Activated naive CD4-positive, alpha-beta T cell treated with anti-CD3 and anti-CD28 coated beads, Interleukin-2, amount 50 U/mL, for 24 hours (primary cell): Measurements from ENCODE around the gene ACADM.
A peak's percentile ranks its signal among the peaks of the same experiment; 100 is the strongest.
"Not testable (repeated sequence)": the region's sequence is repeated elsewhere in the genome, so short reads cannot be mapped to it uniquely, and the experiment has no call there.

Experiments used
- H3K27ac Mint-ChIP-seq: one replicate; pipeline ENCODE4 v1.8.0; 2021; ENCODE audit warnings: mild to moderate bottlenecking, mixed read lengths
- H3K27me3 Mint-ChIP-seq: one replicate; pipeline ENCODE4 v1.8.0; 2021; ENCODE audit warnings: mixed read lengths
- H3K36me3 Mint-ChIP-seq: one replicate; pipeline ENCODE4 v1.8.0; 2021; ENCODE audit warnings: mixed read lengths
- H3K4me1 Mint-ChIP-seq: one replicate; pipeline ENCODE4 v1.8.0; 2021; ENCODE audit warnings: mixed read lengths
- H3K4me3 Mint-ChIP-seq: one replicate; pipeline ENCODE4 v1.8.0; 2021; ENCODE audit warnings: mild to moderate bottlenecking, mixed read lengths
- H3K9me3 Mint-ChIP-seq: one replicate; pipeline ENCODE4 v1.8.0; 2021; ENCODE audit warnings: mixed read lengths

ACADM gene

DNA sequence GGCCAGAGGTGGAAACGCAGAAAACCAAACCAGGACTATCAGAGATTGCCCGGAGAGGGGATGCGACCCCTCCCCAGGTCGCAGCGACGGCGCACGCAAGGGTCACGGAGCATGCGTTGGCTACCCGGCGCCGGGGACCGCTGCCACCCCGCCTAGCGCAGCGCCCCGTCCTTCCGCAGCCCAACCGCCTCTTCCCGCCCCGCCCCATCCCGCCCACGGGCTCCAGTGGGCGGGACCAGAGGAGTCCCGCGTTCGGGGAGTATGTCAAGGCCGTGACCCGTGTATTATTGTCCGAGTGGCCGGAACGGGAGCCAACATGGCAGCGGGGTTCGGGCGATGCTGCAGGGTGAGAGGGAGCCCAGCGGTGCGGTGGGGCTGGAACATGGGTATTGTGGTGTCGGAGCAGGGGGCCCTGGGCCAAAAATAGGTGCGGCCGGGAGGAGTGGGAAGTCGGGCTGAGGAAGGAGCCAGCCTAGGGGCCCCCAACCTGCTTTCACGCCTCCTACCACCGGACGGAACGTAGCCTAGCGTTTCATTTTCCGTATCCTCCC lies at the start of gene ACADM:
Gene ACADM, plus strand, starts transcription at position 238 of the 551 bp plus-strand sequence. Its CDS starts 79 bp downstream, at position 317.
- Mint-ChIP-seq H3K4me3 (peak within 1 kb of the TSS; percentile 99), H3K27me3 (no peaks in the 10 kb centered on the region), H3K4me1 (peaks cover 43% of the 10 kb centered on the region), H3K9me3 (no peaks in the 10 kb centered on the region), H3K36me3 (no peaks in the 10 kb centered on the region), H3K27ac (peak within 1 kb of the TSS; percentile 98)

DNA sequence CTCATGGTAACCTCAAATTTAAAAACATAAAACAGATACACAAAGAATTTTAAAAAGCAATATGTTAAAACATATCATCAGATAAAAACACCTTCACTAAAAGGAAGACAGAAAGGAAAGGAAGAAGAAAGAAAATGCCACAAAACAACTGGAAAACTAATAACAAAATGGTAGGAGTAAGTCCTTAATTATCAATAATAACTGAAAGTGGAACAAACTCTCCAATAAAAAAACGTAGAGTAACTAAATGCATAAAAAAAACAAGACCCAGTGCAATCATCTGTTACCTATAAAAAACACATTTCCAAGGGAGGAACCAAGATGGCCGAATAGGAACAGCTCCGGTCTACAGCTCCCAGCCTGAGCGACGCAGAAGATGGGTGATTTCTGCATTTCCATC lies 47.1 kb upstream of the ACADM start:
- H3K9me3 Mint-ChIP-seq: peaks cover 5% of the 10 kb centered on the region
- H3K4me1 Mint-ChIP-seq: no peaks in the 10 kb centered on the region
- H3K4me3 Mint-ChIP-seq: no peak overlapping the region
- no peaks in the 10 kb centered on the region for H3K36me3 Mint-ChIP-seq
- H3K27me3 Mint-ChIP-seq: peaks cover 6% of the 10 kb centered on the region
- no peak overlapping the region for H3K27ac Mint-ChIP-seq

DNA sequence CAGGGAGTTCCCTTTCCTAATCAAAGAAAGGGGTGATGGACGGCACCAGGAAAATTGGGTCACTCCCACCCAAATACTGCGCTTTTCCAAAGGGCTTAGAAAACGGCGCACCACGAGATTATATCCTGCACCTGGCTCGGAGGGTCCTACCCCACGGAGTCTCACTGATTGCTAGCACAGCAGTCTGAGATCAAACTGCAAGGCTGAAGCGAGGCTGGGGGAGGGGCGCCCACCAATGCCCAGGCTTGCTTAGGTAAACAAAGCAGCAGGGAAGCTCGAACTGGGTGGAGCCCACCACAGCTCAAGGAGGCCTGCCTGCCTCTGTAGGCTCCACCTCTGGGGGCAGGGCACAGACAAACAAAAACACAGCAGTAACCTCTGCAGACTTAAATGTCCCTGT lies 46.5 kb upstream of the ACADM start:
- H3K27ac Mint-ChIP-seq, H3K27me3 Mint-ChIP-seq, H3K36me3 Mint-ChIP-seq, H3K4me1 Mint-ChIP-seq, H3K4me3 Mint-ChIP-seq, H3K9me3 Mint-ChIP-seq: not testable (repeated sequence)

DNA sequence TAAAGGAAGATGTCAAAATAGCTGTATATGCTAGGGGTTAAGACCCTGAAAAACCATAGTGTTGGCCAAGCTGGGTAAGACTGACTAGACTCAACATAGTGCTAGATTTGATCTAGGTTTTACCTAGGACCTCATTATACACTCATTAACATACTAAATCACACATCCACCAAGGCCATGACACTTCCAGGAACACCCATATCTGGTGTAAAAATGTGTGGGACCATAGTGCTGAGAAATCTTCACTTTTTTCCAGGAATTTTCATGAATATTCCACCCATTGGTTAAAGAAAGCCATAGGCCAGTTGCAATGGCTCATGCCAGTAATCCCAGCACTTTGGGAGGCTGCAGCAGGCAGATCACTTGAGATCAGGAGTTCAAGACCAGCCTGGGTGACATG lies 34.0 kb upstream of the ACADM start:
- H3K27me3 Mint-ChIP-seq: peaks cover 6% of the 10 kb centered on the region
- H3K27ac Mint-ChIP-seq: no peak overlapping the region
- H3K9me3 Mint-ChIP-seq: peaks cover 2% of the 10 kb centered on the region
- H3K4me3 Mint-ChIP-seq: no peak overlapping the region
- peaks cover under 1% of the 10 kb centered on the region for H3K36me3 Mint-ChIP-seq
- no peaks in the 10 kb centered on the region for H3K4me1 Mint-ChIP-seq

DNA sequence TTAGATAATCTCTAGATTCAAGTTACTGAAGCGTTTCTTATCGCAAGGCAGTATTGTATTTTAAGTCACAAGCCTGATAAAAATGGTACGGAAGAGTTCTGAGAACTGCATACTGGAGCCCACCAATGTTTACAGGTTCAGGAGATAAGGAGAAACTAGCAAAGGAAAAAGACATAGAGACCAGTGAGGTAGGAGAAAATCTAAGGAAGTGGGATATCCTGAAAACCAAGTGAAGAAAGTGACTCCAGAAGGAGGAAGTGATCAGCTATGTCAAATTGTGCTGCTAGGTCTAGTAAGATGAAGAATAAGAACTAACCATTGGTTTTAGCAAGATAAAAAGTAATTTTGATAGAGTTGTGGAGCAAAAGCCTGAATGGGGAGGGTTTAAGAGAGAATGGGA lies 31.0 kb upstream of the ACADM start:
- Mint-ChIP-seq H3K27me3 (peaks cover 8% of the 10 kb centered on the region), H3K9me3 (no peaks in the 10 kb centered on the region), H3K36me3 (no peaks in the 10 kb centered on the region), H3K4me1 (no peaks in the 10 kb centered on the region), H3K4me3 (no peak overlapping the region), H3K27ac (no peak overlapping the region)

DNA sequence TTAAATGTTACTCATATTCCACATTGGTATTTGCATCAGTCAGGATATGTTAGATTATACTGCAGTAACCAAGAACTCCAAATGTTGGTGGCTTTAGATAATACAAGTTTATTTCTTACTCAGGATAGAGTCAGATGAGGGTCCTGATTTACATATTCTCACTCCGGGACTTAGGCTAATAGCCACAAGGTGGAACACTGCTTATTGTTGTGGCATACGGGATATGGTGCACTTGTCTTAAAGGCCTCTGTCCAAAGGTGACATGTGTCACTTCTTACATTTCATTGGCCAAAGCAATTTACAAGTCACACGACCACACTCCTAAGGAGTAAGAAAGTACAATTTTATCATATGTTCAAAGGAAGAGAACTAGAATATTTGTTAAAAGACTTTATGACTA lies 28.5 kb upstream of the ACADM start:
- H3K4me3 Mint-ChIP-seq: no peak overlapping the region
- no peaks in the 10 kb centered on the region for H3K36me3 Mint-ChIP-seq
- H3K27ac Mint-ChIP-seq: no peak overlapping the region
- no peaks in the 10 kb centered on the region for H3K9me3 Mint-ChIP-seq
- no peaks in the 10 kb centered on the region for H3K4me1 Mint-ChIP-seq
- peaks cover 5% of the 10 kb centered on the region for H3K27me3 Mint-ChIP-seq

DNA sequence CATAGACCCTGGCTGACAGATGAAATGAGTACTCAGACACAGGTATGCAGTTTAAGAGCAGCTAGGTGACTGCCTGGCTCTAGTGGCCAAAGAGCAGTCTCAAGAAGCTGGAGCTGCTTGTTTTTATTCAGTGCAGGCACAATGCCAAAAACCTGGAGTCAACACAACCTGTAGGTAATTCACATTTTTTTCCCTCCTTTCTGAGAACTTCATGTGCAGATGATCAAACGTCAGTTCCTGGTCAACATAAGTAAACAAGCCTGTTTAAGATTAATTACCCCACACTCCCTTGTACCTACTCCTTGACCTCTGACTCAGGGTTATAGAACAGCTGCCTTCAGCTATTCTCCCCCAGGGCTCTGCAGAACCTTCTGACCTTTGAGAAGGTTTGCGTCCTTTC lies 17.3 kb upstream of the ACADM start:
- Mint-ChIP-seq H3K27me3 (peaks cover 12% of the 10 kb centered on the region), H3K4me3 (no peak overlapping the region), H3K36me3 (peaks cover 1% of the 10 kb centered on the region), H3K27ac (no peak overlapping the region), H3K4me1 (no peaks in the 10 kb centered on the region), H3K9me3 (no peaks in the 10 kb centered on the region)

DNA sequence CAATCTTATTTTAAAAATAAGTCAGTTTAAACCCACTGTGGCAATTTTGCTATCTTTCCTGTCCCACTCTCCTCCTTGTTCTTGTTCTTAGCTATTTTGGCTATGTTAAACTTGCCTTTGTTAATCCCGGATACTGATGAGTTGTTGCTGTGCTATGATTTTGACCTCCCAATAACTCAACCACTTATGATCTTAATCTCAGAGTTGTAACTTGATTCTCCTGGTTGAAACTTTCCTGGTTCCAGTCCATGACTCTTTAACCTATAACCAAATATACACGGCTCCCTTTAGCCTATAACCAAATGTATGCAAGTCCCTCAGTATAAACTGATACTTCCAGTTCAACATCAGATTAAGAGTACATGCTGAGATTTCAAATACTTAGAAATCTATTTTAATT lies 15.6 kb upstream of the ACADM start:
- Mint-ChIP-seq H3K27me3 (peaks cover 14% of the 10 kb centered on the region), H3K4me1 (no peaks in the 10 kb centered on the region), H3K4me3 (no peak overlapping the region), H3K36me3 (peaks cover 1% of the 10 kb centered on the region), H3K9me3 (no peaks in the 10 kb centered on the region), H3K27ac (no peak overlapping the region)

DNA sequence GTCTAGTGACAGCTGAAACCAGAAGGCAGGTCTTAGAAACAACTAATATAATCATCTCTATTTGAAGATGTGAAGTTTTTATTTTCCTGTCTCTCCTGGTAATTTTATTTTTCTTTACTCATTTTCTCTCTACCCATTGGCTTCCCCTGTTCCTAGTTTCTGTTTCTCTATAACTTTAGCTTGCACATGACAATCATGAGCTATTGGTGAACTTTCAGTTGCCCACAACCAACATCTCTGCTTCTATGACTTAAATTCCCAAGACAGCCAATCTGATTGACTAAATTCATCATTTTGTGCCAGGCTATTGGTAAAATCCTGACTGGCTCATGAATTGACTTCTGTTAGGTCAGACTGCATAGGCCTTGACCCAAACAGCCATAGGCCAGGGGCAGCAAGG lies 13.7 kb upstream of the ACADM start:
- peaks cover 1% of the 10 kb centered on the region for H3K36me3 Mint-ChIP-seq
- no peaks in the 10 kb centered on the region for H3K4me1 Mint-ChIP-seq
- H3K27me3 Mint-ChIP-seq: peaks cover 16% of the 10 kb centered on the region

DNA sequence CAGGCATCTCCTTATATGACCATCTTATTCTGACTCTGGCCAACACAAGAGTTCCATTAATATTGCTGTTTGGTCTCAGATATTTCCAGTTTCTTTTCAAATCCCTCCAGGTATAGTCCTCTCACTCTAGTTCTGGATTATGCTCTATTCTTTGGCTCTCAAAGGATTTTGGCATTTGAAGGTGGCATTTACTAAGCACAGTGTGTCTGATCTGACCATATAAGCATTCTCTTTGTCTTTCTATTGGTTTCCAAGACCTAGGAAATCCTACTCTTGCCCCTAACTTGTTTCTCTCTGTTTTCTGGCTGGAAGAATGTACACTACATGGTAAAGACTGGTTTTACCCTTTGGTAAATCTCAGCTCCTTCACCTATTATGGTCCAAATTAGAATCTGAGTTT lies 12.7 kb upstream of the ACADM start:
- Mint-ChIP-seq H3K27ac (no peak overlapping the region), H3K4me3 (no peak overlapping the region), H3K9me3 (no peaks in the 10 kb centered on the region), H3K4me1 (no peaks in the 10 kb centered on the region), H3K36me3 (peaks cover 1% of the 10 kb centered on the region), H3K27me3 (peaks cover 14% of the 10 kb centered on the region)

More for the DNA sequence above, 13.7 kb upstream of the ACADM start:
- Mint-ChIP-seq H3K27ac (no peak overlapping the region), H3K9me3 (no peaks in the 10 kb centered on the region), H3K4me3 (no peak overlapping the region)

DNA sequence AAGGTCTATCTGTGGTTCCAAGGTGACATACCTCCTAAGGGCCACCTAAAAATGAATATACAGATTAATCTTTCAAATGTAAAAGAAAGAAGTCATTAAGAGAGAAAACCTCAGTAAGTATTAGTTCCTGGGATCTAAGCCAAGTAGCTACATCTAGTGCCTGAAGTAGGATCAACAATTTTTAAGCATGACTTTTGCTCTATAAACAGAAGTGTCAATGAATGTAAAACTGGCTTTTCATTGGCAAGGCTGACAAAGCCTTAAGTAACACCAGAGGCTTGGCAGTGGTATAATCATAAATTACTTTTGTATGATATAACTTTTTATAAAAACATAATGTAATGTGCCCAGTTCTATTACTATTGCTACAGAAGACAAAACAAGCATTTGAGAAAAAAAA lies 12.2 kb upstream of the ACADM start:
- H3K27ac Mint-ChIP-seq: no peak overlapping the region
- peaks cover 1% of the 10 kb centered on the region for H3K36me3 Mint-ChIP-seq
- H3K4me1 Mint-ChIP-seq: no peaks in the 10 kb centered on the region
- H3K4me3 Mint-ChIP-seq: no peak overlapping the region
- no peaks in the 10 kb centered on the region for H3K9me3 Mint-ChIP-seq
- H3K27me3 Mint-ChIP-seq: peaks cover 14% of the 10 kb centered on the region

DNA sequence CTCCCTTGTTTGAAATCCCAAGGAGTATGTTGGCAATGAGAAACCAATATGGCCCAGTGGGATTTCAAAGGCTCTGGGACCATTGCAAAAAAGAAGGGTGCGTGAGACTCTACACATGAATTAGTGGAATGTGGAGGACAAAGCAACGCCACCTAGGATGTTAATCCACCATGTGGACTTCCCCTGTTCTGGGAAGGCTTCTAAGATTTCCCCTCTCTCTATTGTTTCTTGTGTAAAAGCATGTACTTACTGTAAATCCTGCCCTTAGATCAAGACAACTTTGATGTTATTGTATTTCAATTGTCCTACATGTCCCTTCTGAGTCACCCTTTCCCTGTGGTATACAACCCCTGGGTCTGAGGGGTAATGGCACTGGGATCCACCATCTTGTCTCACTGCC lies 4.7 kb upstream of the ACADM start:
- H3K36me3 Mint-ChIP-seq: no peaks in the 10 kb centered on the region
- H3K4me3 Mint-ChIP-seq: no peak overlapping the region
- H3K27me3 Mint-ChIP-seq: no peaks in the 10 kb centered on the region
- no peaks in the 10 kb centered on the region for H3K9me3 Mint-ChIP-seq
- peaks cover 8% of the 10 kb centered on the region for H3K4me1 Mint-ChIP-seq
- no peak overlapping the region for H3K27ac Mint-ChIP-seq

DNA sequence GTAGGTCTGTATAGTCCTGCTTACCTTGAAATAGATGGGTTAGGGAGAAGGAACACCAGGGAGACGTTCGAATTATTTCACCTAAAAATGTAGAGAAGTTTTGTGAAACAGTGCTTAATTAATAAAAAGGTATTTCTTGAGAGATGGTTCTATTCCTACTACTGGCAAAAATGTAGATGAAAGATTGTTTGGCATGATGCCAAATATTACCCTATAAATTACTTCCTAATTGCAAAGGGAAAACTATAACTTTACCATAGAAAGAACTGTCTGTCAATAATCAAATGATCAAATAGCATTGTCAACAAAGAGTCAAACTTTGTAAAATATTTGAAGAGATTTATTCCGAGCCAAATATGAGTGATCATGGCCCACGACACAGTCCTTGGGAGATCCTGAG lies 4.2 kb upstream of the ACADM start:
- Mint-ChIP-seq H3K27me3 (no peaks in the 10 kb centered on the region), H3K4me3 (no peak overlapping the region), H3K27ac (no peak overlapping the region), H3K36me3 (no peaks in the 10 kb centered on the region), H3K9me3 (no peaks in the 10 kb centered on the region), H3K4me1 (peaks cover 10% of the 10 kb centered on the region)

DNA sequence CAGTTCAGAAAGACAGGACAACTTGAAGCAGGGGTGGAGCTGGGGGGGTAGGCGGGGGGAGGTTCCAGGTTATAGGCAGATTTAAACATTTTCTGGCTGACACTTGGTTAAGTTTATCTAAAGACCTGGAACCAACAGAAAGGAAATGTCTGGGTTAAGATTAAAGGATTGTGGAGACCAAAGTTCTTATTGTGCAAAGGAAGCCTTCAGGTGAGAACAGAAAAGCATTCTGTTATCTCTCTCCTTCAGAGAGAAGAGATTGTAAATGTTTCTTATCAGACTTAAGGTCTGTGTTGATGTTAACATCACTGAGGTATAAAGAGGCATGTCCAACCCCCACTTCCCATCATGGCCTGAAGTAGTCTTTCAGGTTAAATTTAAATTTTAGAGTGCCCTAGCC lies 3.7 kb upstream of the ACADM start:
- H3K4me3 Mint-ChIP-seq: no peak overlapping the region
- H3K36me3 Mint-ChIP-seq: no peaks in the 10 kb centered on the region
- peaks cover 15% of the 10 kb centered on the region for H3K4me1 Mint-ChIP-seq
- no peaks in the 10 kb centered on the region for H3K27me3 Mint-ChIP-seq
- no peak overlapping the region for H3K27ac Mint-ChIP-seq
- H3K9me3 Mint-ChIP-seq: no peaks in the 10 kb centered on the region

DNA sequence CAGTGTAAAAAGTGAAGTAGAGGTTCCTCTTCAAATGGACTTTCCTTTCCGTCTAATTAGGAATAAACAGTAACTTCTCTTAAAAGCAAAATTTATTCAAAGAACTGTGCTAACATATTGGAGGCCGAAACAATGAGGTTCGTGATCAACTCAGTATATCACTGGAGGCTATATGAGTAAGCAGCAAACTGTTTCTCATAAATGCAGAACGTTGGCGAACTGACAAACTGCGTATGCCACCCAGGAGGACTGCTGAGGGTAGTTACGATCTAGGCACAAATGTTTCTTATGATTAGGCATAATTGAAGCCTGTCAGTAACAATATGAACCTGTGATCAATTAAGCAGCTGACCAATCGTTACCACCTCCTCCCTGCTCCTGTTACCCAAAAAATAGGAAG lies 2.3 kb upstream of the ACADM start:
- not testable (repeated sequence) for H3K36me3 Mint-ChIP-seq, H3K4me3 Mint-ChIP-seq, H3K9me3 Mint-ChIP-seq, H3K27me3 Mint-ChIP-seq, H3K27ac Mint-ChIP-seq
- peaks cover 29% of the 10 kb centered on the region for H3K4me1 Mint-ChIP-seq

DNA sequence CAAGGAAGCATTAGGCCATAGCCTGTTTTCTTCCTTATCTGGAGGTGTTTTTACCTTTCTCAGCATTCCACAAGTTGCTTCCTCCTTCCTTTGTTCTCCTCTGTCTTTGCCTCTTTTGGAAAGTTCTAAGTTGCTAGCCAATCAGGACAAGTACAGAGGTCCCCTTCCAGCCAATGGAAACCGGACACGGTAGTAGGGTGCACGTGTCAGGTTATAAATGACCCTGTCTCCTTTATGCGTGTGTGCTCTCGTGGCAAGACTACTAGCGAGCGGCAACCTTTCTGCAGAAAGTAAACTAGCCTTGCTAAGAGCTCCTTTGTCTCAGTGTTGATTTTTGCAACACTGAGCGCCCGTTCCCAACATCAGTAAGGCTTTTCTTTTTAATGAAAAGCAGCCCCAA lies 1.5 kb upstream of the ACADM start:
- H3K9me3 Mint-ChIP-seq: no peaks in the 10 kb centered on the region
- no peak overlapping the region for H3K27ac Mint-ChIP-seq
- H3K4me1 Mint-ChIP-seq: peaks cover 36% of the 10 kb centered on the region
- peak overlapping the region; percentile 99 for H3K4me3 Mint-ChIP-seq
- no peaks in the 10 kb centered on the region for H3K27me3 Mint-ChIP-seq
- H3K36me3 Mint-ChIP-seq: no peaks in the 10 kb centered on the region

DNA sequence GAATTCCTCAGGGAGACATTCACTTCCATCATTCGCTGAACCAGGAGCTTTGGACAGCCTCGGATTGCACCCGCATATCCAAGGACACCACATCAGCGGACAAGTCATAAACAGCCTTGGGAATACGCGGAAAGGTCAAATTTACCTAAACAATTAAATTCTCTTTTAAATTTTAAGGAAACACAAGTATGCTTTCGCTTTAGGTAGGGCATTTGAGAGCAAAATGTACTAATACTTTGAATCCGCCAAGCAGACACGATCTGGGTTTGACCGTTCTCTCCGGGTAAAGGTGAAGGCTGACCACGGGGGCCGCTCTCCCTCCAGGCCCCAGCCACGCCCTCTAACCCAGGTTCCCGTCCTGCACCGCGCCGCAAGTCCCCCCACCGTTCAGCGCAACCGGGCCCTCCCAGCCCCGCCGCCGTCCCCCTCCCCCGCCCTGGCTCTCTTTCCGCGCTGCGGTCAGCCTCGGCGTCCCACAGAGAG lies 479 bp upstream of the ACADM start:
- peak overlapping the region; percentile 99 for H3K4me3 Mint-ChIP-seq
- H3K27ac Mint-ChIP-seq: peak overlapping the region; percentile 98
- H3K9me3 Mint-ChIP-seq: no peaks in the 10 kb centered on the region
- H3K27me3 Mint-ChIP-seq: no peaks in the 10 kb centered on the region
- H3K4me1 Mint-ChIP-seq: peaks cover 43% of the 10 kb centered on the region
- H3K36me3 Mint-ChIP-seq: no peaks in the 10 kb centered on the region
